Bronchial epithelial cell (primary cell): ENCODE results near the gene CACNA2D1. TPM values are rescaled to one million over a fixed set of nuclear protein-coding genes. Genes with fewer than 3 reads are reported as not detected.

ENCODE experiments used
- DNase-seq: peaks from one replicate; pipeline ENCODE4 v3.0.0-alpha.2; 2010; ENCODE audit warnings: low read depth
- FAIRE-seq: peaks from 2 replicates; lab custom pipeline; 2011; peaks lifted over from hg19 to GRCh38; lab: Jason Lieb, UNC
- H3K27me3 ChIP-seq: 2 replicates; pipeline ENCODE4 v1.5.1; 2011; ENCODE audit warnings: low read length; ENCODE audit not compliant: control insufficient read depth, insufficient read depth
- H3K36me3 ChIP-seq: 2 replicates; pipeline ENCODE4 v1.5.1; 2011; ENCODE audit warnings: low read length; ENCODE audit not compliant: control insufficient read depth, insufficient read depth
- H3K4me3 ChIP-seq: 2 replicates; pipeline ENCODE4 v1.5.1; 2011; ENCODE audit warnings: mild to moderate bottlenecking, low read depth, low read length, control low read depth
- total RNA-seq: library from RNA; depleted of rRNA; stranded (reverse); fragments of >200 nt; gene quantifications from 2 replicates; pipeline ENCODE4 v1.2.1, GENCODE V29; 2014
- TF ChIP-seq, protein P1 (sequence below): IDR thresholded peaks from 2 replicates; pipeline ENCODE4 v1.5.1; 2011; ENCODE audit warnings: mild to moderate bottlenecking, moderate library complexity, low read length, control low read depth, inconsistent platforms; ENCODE audit not compliant: insufficient read depth, severe bottlenecking

Gene CACNA2D1
- total RNA-seq, 1 donor from 2014 or later = 1.1 TPM

DNA sequence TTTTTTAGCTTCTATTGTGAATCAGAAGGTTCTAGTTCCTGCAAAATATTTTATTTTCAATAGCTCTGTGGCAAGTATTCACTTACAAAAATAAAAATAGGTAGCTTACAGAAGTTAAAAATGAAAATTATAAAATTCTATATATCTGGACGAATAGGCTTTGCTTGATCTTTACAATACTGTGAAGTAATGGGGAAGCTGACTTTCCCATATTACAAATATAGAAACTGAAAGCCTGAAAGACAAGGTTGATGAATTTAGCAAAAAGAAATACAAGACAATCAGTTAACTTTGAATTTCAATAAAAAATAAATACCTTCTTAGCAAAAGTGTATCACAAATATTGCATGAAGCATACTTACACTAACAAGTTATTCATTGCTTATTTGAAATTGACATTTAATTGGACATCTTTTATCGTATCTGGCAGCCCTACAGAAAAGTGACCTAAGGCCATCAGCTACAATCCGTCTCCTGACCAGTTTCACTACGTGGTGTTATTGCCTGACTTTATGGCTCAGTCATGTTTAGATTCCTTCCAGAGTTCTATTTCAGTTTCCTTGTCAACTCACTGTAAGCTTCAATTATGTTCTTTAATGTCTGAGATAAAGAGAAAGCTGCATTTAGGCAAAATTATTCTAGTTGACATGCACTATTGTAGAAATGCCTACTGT is 363.2 kb downstream of the CACNA2D1 start:
- Histone ChIP-seq H3K27me3 (no peaks in the 10 kb centered on the region), H3K36me3 (no peaks in the 10 kb centered on the region), H3K4me3 (no peak overlapping the region)
- no peak for FAIRE-seq
- DNase-seq = no peak
- TF ChIP-seq, protein P1, sequence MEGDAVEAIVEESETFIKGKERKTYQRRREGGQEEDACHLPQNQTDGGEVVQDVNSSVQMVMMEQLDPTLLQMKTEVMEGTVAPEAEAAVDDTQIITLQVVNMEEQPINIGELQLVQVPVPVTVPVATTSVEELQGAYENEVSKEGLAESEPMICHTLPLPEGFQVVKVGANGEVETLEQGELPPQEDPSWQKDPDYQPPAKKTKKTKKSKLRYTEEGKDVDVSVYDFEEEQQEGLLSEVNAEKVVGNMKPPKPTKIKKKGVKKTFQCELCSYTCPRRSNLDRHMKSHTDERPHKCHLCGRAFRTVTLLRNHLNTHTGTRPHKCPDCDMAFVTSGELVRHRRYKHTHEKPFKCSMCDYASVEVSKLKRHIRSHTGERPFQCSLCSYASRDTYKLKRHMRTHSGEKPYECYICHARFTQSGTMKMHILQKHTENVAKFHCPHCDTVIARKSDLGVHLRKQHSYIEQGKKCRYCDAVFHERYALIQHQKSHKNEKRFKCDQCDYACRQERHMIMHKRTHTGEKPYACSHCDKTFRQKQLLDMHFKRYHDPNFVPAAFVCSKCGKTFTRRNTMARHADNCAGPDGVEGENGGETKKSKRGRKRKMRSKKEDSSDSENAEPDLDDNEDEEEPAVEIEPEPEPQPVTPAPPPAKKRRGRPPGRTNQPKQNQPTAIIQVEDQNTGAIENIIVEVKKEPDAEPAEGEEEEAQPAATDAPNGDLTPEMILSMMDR = no peak

DNA sequence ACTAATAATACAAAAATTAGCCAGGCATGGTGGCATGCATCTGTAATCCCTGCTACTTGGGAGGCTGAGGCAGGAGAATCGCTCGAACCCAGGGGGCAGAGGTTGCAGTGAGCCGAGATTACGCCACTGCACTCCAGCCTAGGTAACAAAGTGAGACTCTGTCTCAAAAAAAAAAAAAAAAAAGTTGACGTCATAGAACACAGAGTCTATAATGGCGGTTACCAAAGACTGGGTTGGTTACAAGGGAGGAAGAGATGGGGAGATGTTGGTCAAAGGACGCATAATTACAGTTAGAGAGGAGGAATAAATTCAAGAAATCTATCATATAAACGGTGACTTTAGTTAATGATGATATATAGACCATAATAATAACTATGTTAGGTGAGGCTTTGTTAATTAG is 364.1 kb downstream of the CACNA2D1 start:
- TF ChIP-seq, protein P1 = no peak
- DNase-seq = no peak
- no peaks in the 10 kb centered on the region for H3K36me3 ChIP-seq
- no peaks in the 10 kb centered on the region for H3K27me3 ChIP-seq
- H3K4me3 ChIP-seq = no peak overlapping the region
- FAIRE-seq = no peak

DNA sequence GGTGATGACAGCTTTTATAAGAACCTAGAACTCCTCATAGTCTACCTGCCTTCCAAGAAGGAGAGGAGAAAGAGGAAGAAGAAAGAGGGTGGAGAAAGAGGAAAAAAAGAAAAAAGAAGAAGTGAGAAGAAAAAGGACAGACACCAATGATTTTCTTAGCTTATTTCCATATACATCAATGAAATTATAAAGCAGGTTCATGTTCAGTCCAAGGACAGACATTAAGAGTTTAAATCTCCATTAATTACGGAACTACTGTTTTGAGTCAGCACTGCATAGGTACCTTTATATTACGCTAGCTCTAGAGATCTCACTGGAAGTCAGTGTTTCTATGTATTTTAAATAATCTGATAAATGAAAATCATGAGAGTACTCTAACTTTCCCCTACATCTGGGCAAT is 364.8 kb downstream of the CACNA2D1 start:
- H3K27me3 ChIP-seq = no peaks in the 10 kb centered on the region
- TF ChIP-seq, protein P1 = no peak
- FAIRE-seq = no peak

DNA sequence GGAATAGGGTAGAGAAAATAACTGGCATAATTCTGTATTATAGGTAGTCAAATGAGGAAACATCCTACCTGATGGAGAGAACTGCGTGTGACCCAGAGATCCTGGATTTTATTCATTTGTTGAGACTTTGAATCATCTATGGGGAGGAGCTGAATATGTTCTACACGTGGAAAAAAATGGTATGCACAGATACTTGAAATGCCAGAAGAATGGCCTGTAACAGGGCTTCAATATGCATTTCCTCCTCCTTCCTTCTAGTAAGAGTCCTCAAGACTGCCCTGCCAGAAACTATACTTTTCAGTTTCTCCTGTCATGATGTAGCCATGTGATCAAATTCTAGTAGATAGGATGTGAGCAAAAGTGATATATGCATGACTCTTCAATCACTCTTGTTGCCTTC is 372.1 kb downstream of the CACNA2D1 start:
- DNase-seq (no peak), FAIRE-seq (no peak)
- Histone ChIP-seq H3K27me3 (no peaks in the 10 kb centered on the region), H3K4me3 (no peak overlapping the region), H3K36me3 (no peaks in the 10 kb centered on the region)
- TF ChIP-seq, protein P1 = no peak

More for the DNA sequence above, 364.8 kb downstream of the CACNA2D1 start:
- no peak for DNase-seq
- H3K36me3 ChIP-seq = no peaks in the 10 kb centered on the region
- H3K4me3 ChIP-seq = no peak overlapping the region

DNA sequence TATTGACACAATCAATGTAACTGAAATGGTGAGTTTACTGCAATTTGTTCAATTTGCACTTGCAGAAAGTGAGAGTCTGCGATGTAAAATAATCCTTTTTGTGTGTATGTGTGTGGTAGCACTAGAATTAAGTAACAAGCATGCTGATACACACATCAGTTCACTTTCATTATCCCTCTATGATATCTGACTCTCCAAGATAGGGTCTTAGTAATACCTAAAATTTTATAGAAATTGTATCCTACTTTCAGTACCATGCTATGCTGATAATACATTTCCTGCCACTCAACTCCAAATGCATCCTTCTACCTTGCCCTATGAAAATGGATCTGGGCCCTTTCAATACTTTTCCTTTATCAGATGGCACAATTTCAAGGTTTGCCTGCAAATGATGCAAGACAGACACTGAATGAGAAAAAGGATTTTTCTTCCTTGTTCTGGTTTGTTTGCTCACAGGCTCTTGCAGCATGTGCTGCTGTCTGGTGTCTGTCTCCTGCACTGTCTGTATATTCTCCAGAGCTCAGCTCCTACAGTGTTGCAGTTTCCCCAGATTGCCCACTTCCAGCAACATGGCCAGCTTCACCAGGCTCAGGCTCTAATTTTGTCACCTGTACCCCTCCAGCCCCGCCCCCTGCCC is 375.8 kb downstream of the CACNA2D1 start:
- no peak for FAIRE-seq
- DNase-seq = no peak
- Histone ChIP-seq H3K27me3 (no peaks in the 10 kb centered on the region), H3K36me3 (no peaks in the 10 kb centered on the region), H3K4me3 (no peak overlapping the region)
- TF ChIP-seq, protein P1 = no peak
